ENCODE data around the gene NFE2L3. TPM values are rescaled to one million over a fixed set of nuclear protein-coding genes. Genes with fewer than 3 reads are reported as not detected.

NFE2L3 gene
- total RNA-seq (2022; extraction: Qiagen RNA extraction) = 8.2 to 10.4 TPM (median 8.6 TPM) in 5 replicates

GRCh38 chr7:26151953-26152781, at the start of gene NFE2L3:
Gene NFE2L3 (plus strand): TSS chr7:26152198. CDS start chr7:26152499, 301 bp downstream.

GRCh38 chr7:26200444-26201246, 48.6 kb downstream of the NFE2L3 start, which contains the start of gene HNRNPA2B1:
Gene HNRNPA2B1 (minus strand): TSS chr7:26200746. CDS start chr7:26200577, 169 bp downstream.

GRCh38 chr7:26201247-26202018, 49.4 kb downstream of the NFE2L3 start, which contains the start of gene CBX3:
Gene CBX3 (plus strand): TSS chr7:26201745. CDS start chr7:26202999, 1,254 bp downstream.

Other genes with a start within 250 kb of the NFE2L3 start
- gene HNRNPA2B1, start 48.5 kb downstream of the NFE2L3 start, total RNA-seq (2022; extraction: Qiagen RNA extraction) = 1,085 to 1,494 TPM (median 1,212 TPM) in 5 replicates
- 227 to 302 TPM (median 236 TPM) in 5 replicates for gene CBX3, start 49.5 kb downstream of the NFE2L3 start, total RNA-seq (2022; extraction: Qiagen RNA extraction)
- gene SNX10, start 139.7 kb downstream of the NFE2L3 start, total RNA-seq (2022; extraction: Qiagen RNA extraction) = 2.8 to 5.0 TPM (median 4.5 TPM) in 5 replicates